DMS153 (cell line): ENCODE data around the gene KRTAP1-4.
A peak's percentile ranks its signal among the peaks of the same experiment; 100 is the strongest.
"Not testable (repeated sequence)": the region's sequence is repeated elsewhere in the genome, so short reads cannot be mapped to it uniquely, and the experiment has no call there.

Source experiments
- DNase-seq: peaks from one replicate; lab custom pipeline; 2025; lab: John Stamatoyannopoulos, UW

The KRTAP1-4 gene

GRCh38 chr17:41046735-41047465 lies 16.9 kb upstream of the KRTAP1-4 start, which contains the start of gene KRTAP2-1:
Gene KRTAP2-1 (minus strand): TSS chr17:41047316. CDS start chr17:41047267, 49 bp downstream.
- DNase-seq: not testable (repeated sequence)

GRCh38 chr17:41042953-41043352 lies 13.0 kb upstream of the KRTAP1-4 start:
- DNase-seq: no peak

GRCh38 chr17:41040783-41041571 lies 11.0 kb upstream of the KRTAP1-4 start, which contains the start of gene KRTAP1-1:
Gene KRTAP1-1 (minus strand): TSS chr17:41041450. CDS start chr17:41041397, 53 bp downstream.
- not testable (repeated sequence) for DNase-seq

GRCh38 chr17:41037853-41038350 lies 7.9 kb upstream of the KRTAP1-4 start:
- DNase-seq: no peak

- DNase-seq: peak; percentile 36
These were observed 4.4 kb upstream of the KRTAP1-4 start, which contains the start of gene KRTAP1-3 for GRCh38 chr17:41034346-41034935. Gene KRTAP1-3 (minus strand): TSS chr17:41034874. CDS start chr17:41034821, 53 bp downstream.

GRCh38 chr17:41026715-41027471 lies 3.1 kb downstream of the KRTAP1-4 start, which contains the start of gene KRTAP1-5:
Gene KRTAP1-5 (minus strand): TSS chr17:41027208. CDS start chr17:41027155, 53 bp downstream.
- DNase-seq: no peak

- no peak for DNase-seq
These were observed 5.3 kb downstream of the KRTAP1-4 start for GRCh38 chr17:41024697-41025096.

GRCh38 chr17:41020336-41020735 lies 9.7 kb downstream of the KRTAP1-4 start:
- DNase-seq: no peak

- no peak for DNase-seq
These were observed 10.6 kb downstream of the KRTAP1-4 start for GRCh38 chr17:41019415-41019814.

- DNase-seq: no peak
These were observed 11.5 kb downstream of the KRTAP1-4 start for GRCh38 chr17:41018541-41018940.

- no peak for DNase-seq
These were observed 13.3 kb downstream of the KRTAP1-4 start for GRCh38 chr17:41016578-41017215.

- no peak for DNase-seq
These were observed 14.5 kb downstream of the KRTAP1-4 start for GRCh38 chr17:41015454-41015853.

GRCh38 chr17:41013606-41014005 lies 16.4 kb downstream of the KRTAP1-4 start:
- DNase-seq: no peak

- no peak for DNase-seq
These were observed 16.8 kb downstream of the KRTAP1-4 start for GRCh38 chr17:41013181-41013580.

- DNase-seq: no peak
These were observed 17.5 kb downstream of the KRTAP1-4 start for GRCh38 chr17:41012326-41013120.

GRCh38 chr17:41010441-41010840 lies 19.6 kb downstream of the KRTAP1-4 start:
- no peak for DNase-seq

- no peak for DNase-seq
These were observed 20.1 kb downstream of the KRTAP1-4 start for GRCh38 chr17:41009936-41010335.

- DNase-seq: no peak
These were observed 20.7 kb downstream of the KRTAP1-4 start for GRCh38 chr17:41009301-41009760.

GRCh38 chr17:41008811-41009210 lies 21.2 kb downstream of the KRTAP1-4 start, which contains the start of gene KRTAP3-1:
Gene KRTAP3-1 (minus strand): TSS chr17:41009128. CDS start chr17:41009074, 54 bp downstream.
- peak; percentile 33 for DNase-seq

GRCh38 chr17:41004397-41004796 lies 25.6 kb downstream of the KRTAP1-4 start:
- peak; percentile 44 for DNase-seq
